Prostate gland (tissue), 2 donors: Measurements from ENCODE around the gene PLTP. TPM values are rescaled to one million over a fixed set of nuclear protein-coding genes. Genes with fewer than 3 reads are reported as not detected.
A peak's percentile ranks its signal among the peaks of the same experiment; 100 is the strongest.

Experiments used
- DNase-seq: peaks from one replicate; pipeline ENCODE4 v3.0.0-alpha.2; 2019; ENCODE audit warnings: low spot score
- H3K27ac ChIP-seq, 2 donors: fragments of 200-600 bp; sonication (generic); 2 replicates each; pipeline ENCODE4 v1.5.1; 2017 to 2019
- H3K27me3 ChIP-seq: fragments of 200-600 bp; sonication (generic); replicated peaks from 2 replicates; pipeline ENCODE4 v1.5.1; 2019; ENCODE audit not compliant: insufficient read depth
- H3K36me3 ChIP-seq, 2 donors: fragments of 200-600 bp; sonication (generic); 1 replicate in 1 of 2; 2 replicates in 1 of 2; pipeline versions ENCODE4 v1.5.1 to v1.8.1; 2017 to 2019
- H3K4me1 ChIP-seq: fragments of 200-600 bp; sonication (generic); replicated peaks from 2 replicates; pipeline ENCODE4 v1.5.1; 2019
- H3K4me3 ChIP-seq, 2 donors: fragments of 200-600 bp; sonication (generic); 2 replicates each; pipeline ENCODE4 v1.5.1; 2017 to 2019
- H3K9me3 ChIP-seq: fragments of 200-600 bp; sonication (generic); 2 replicates; pipeline ENCODE4 v1.5.1; 2017
- CTCF ChIP-seq, 4 experiments: fragments of 200-600 bp in 2 of 4; fragments of 450-650 bp in 2 of 4; sonication (generic) in 2 of 4; IDR thresholded peaks; 1 replicate in 3 of 4; 2 replicates in 1 of 4; pipeline ENCODE4 v1.5.1; 2016 to 2019; ENCODE audit warnings: antibody characterized with exemption in 4 of 4, mild to moderate bottlenecking in 2 of 4, moderate library complexity in 2 of 4
- POLR2A ChIP-seq: fragments of 450-650 bp; IDR thresholded peaks from one replicate; pipeline ENCODE4 v1.6.1; 2016; ENCODE audit warnings: antibody characterized with exemption, mild to moderate bottlenecking
- POLR2AphosphoS5 ChIP-seq: sonication (generic); formaldehyde crosslinking; IDR thresholded peaks from one replicate; pipeline ENCODE4 v1.6.1; 2017; ENCODE audit warnings: antibody characterized with exemption
- WGBS: methylation state at CpG from one replicate; pipeline ENCODE4 v1.1.5; 2018; 5-methylcytosine and 5-hydroxymethylcytosine counted together
- intact Hi-C: fragments of 100-400 bp; cut with DNase I; formaldehyde crosslinking; loops from one replicate; pipeline ENCODE4 v1.14.2; 2022
- total RNA-seq, 2 donors: library from RNA; depleted of rRNA; stranded (reverse); fragments of >200 nt; gene quantifications; one replicate each; pipeline ENCODE4 v1.1.0, GENCODE V29; 2016

Gene PLTP
- total RNA-seq, 2 donors from 2014 or later: 29.4 to 101 TPM

GRCh38 chr20:45892828-45893500, 19.0 kb downstream of the PLTP start:
- intact Hi-C loops: loop anchor here (10.0 kb wide), 1 partner anchor 72 kb away; no protein-coding TSS in a partner anchor
- peaks cover 6% of the 10 kb centered on the region for H3K4me1 ChIP-seq
- no peak overlapping the region for H3K4me3 ChIP-seq
- 80% methylated on average over 4 of the region's 4 CpGs for WGBS
- no peaks in the 10 kb centered on the region for H3K27me3 ChIP-seq
- no peak for DNase-seq
- H3K9me3 ChIP-seq: no peaks in the 10 kb centered on the region
- no peak overlapping the region for H3K27ac ChIP-seq
- H3K36me3 ChIP-seq: no peaks in the 10 kb centered on the region
- TF ChIP-seq POLR2A: no peak
- TF ChIP-seq CTCF (IDR thresholded peaks at IDR 0.05): no peak
- no peak for TF ChIP-seq POLR2AphosphoS5

DNA sequence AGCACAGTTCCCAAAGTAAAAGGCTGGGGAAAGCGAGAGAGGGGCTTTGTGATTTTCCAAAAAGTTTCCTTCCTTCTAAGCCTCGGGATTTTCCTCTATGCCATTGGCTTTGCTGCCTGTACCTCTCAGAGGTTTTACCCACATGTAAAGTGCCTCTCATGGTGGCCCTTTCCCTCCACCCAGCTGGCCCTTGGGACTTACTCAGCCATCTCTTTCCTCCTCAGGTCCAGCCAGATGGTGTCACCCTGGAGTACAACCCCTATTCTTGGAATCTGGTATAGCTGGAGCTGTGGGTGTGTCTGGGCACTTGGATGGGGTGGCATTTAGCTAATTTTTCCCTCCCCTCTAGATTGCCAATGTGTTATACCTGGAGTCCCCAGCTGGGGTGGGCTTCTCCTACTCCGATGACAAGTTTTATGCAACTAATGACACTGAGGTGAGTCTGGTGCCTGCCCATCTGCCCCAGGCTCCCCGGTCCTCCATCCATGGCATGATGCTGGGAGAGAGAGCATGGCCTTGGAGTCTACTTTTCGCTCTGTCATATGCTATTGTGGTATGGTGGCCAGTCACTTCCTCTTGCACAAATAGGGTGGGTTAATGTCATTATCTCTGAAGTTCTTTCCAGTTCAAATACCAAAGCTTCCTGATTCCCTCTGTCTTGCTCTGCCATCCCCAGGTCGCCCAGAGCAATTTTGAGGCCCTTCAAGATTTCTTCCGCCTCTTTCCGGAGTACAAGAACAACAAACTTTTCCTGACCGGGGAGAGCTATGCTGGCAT, 19.7 kb downstream of the PLTP start:
- WGBS: 81% methylated on average over 9 of the region's 9 CpGs
- no peaks in the 10 kb centered on the region for H3K9me3 ChIP-seq
- no peak overlapping the region for H3K27ac ChIP-seq
- H3K36me3 ChIP-seq: no peaks in the 10 kb centered on the region
- no peak for DNase-seq
- H3K27me3 ChIP-seq: no peaks in the 10 kb centered on the region
- intact Hi-C loops: loop anchor here (10.0 kb wide), 1 partner anchor 73 kb away; no protein-coding TSS in a partner anchor
- TF ChIP-seq POLR2AphosphoS5: no peak
- no peak for TF ChIP-seq CTCF (IDR thresholded peaks at IDR 0.05)
- TF ChIP-seq POLR2A: no peak
- peaks cover 6% of the 10 kb centered on the region for H3K4me1 ChIP-seq
- peak overlapping the region; percentile 71 to 74 for H3K4me3 ChIP-seq

- Histone ChIP-seq H3K27me3 (no peaks in the 10 kb centered on the region), H3K4me1 (peaks cover 6% of the 10 kb centered on the region), H3K9me3 (no peaks in the 10 kb centered on the region), H3K36me3 (no peaks in the 10 kb centered on the region), H3K27ac (peak within 1 kb of the TSS; percentile 77 to 81), H3K4me3 (peak within 1 kb of the TSS; percentile 71 to 74)
- WGBS: under 1% methylated on average over 74 of the region's 78 CpGs
- DNase-seq: peak; percentile 90
- intact Hi-C loops: loop anchor here (2.0 to 10.0 kb wide), 2 partner anchors 44 to 74 kb away; partner anchors contain the start of gene PCIF1
- TF ChIP-seq POLR2A (peak; percentile 56), POLR2AphosphoS5 (peak; percentile 94), CTCF (IDR thresholded peaks at IDR 0.05) (peak in 2 of 4 experiments; percentile 28 to 35)
Measured at GRCh38 chr20:45890985-45891983, 20.7 kb downstream of the PLTP start, which contains the start of the genes CTSA and NEURL2. TSS of gene CTSA (plus strand) at chr20:45891335. CDS start at chr20:45891569, 234 bp downstream. TSS of gene NEURL2 (minus strand) at chr20:45891208. CDS start at chr20:45890991, 217 bp downstream.

- intact Hi-C loops: loop anchor here (2.0 to 10.0 kb wide), 2 partner anchors 44 to 74 kb away; partner anchors contain the start of gene PCIF1
- whole genome bisulfite sequencing: under 1% methylated on average over 72 of the region's 79 CpGs
- Histone ChIP-seq H3K9me3 (no peaks in the 10 kb centered on the region), H3K36me3 (no peaks in the 10 kb centered on the region), H3K4me1 (peaks cover 6% of the 10 kb centered on the region), H3K27me3 (no peaks in the 10 kb centered on the region), H3K4me3 (peak overlapping the region; percentile 71 to 74), H3K27ac (peak overlapping the region; percentile 77 to 81)
- DNase-seq: peak; percentile 73
- TF ChIP-seq POLR2AphosphoS5 (peak; percentile 36), CTCF (IDR thresholded peaks at IDR 0.05) (peak in 3 of 4 experiments; percentile 42 to 75 (median 57)), POLR2A (no peak)
Measured at GRCh38 chr20:45890077-45890984, 21.6 kb downstream of the PLTP start.
